GM19463 (cell line): ENCODE results near the gene AMBRA1.

Source experiments
- ATAC-seq: cut with Tn5 transposase; IDR thresholded peaks from one replicate; pipeline ENCODE4 v1.9.1; 2021; ENCODE audit warnings: mild to moderate bottlenecking, moderate library complexity; ENCODE audit not compliant: unreplicated experiment

The AMBRA1 gene

DNA sequence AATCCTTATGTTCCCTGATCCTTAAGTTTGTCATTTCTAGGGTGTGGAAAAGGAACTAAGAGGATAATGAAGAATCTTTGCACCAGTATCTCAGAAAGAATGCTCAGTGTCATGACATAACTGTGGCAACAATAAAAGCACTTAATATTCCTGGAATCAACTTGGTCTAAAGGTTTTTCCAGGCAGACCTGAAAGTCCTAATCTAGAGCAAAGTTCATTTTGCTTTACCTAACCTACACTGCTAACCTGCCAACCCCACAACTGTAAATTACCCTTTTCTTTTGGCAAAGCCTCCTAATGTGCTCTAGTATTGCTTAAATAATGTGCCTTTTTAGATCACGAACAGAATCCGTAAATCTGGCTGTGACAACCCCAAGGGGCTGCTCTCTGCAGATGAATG, 82.5 kb downstream of the AMBRA1 start:
- no peak for ATAC-seq

DNA sequence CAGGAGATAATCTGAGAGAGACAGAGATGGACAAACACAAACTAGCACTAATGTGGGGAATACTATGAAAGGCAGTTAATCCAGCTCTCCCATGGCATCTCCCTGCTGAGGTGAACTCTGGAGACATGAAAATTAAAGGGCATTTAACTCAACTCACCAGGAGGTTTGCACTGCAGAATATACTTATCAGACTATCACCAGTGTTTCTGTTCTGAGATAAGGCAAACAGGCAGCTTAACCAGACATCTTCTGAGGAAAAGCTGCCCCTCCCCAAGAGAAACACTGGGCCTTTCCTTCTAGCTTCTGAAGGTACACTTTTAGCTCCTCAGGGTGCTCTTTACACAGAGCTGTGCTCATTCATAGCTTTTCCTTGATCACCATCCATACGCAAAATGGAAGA, 85.5 kb downstream of the AMBRA1 start:
- no peak for ATAC-seq

DNA sequence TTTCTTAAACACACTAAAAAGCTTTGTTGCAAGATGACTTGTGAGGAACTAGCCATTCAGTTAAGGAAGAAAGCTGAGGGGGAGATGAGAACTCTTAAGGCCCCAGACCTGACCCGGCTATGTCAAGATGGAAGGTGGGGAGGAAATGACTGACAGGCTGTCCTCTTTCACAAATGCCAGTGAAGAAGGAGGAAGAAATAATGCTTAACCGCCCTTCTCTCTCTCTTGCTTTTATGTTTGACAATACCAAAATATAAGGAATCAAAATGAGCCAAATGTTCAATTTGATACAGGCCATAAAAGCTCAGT, 87.4 kb downstream of the AMBRA1 start:
- no peak for ATAC-seq

DNA sequence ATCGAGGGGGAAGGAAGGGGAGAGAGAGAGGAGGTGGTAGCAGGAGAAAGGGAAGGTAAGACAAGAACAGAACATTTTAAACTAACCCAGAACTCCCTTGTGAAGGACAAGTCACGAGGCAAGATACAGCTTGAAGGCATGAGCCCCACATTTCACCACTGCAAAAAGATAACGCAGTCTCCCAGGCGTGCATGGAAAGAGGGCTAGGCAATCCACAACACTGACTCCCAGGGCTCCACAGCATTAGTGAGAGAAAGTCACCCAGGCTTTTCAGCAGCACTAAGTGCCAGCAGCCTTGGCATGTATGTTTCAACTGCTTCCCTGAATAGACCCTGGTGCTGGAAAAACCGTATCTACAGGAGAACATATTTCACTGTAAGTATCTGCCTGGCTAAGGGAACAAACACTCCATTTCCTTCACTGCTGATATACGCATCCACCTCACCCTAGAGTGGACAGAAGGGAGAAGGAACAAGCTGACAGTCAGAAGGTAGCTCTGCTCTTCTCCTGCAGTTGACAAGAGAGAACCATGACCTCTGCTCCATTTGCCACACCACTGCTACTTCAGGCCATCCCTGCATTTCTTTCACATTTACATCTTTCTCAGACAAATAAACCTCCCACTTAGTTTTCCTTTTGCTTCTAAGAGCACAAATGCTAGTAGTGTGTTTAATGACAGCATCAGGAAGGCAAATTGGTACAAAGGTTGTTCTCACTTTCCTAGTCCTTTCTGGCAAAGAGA, 87.9 kb downstream of the AMBRA1 start:
- ATAC-seq: no peak

DNA sequence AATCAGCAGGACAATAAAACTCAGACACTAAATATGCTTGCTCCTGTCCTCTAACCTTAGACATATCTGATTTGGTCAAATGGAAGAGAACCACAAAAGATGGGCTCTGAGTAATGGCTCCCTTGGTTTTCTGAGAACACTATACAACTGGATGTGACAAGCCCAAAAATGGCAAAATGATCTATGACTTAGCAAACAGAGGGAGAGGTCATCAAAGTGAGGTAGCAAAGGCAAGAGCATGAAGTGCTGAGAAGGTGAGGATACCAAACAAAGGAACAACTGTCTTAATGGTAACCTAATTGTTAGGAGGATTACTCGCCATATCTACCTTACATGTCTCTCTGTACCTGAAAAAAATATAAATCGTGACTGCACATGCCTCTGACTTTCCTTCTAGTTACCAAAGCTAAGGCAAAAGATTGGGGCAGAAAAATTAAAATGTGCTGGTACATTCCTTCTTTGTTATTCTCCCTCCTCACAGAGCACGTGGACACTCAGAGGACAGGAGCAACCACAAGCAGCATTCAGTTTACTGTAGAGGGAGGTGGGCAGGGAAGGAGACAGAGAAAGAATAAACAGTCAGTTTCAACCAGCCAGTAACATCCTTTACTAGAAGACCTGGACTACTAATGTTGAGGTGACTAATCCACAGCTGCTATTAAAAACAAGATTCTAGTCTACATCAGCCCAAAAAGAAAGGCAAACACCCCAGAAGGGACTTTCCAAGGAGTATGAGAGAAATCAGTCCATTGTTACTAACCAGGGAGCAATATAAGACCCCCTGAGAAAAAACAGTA, 88.8 kb downstream of the AMBRA1 start:
- ATAC-seq: peak; percentile 79

DNA sequence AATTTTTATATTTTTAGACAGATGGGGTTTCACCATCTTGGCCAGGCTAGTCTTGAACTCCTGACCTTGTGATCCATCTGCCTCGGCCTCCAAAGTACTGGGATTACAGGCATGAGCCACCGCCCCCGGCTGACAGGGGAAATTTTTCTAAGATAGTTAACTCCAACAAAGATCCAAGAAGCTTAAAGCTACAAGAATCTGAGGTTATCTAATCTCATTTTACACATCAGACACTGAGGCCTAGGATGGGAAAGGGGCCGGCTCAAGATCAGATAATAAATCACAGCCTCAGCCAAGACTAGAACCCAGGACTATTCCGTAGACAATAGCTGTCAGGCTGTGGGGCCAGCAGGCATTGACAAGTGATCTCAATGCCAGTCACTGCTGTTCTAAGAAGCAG, 94.0 kb downstream of the AMBRA1 start:
- no peak for ATAC-seq

DNA sequence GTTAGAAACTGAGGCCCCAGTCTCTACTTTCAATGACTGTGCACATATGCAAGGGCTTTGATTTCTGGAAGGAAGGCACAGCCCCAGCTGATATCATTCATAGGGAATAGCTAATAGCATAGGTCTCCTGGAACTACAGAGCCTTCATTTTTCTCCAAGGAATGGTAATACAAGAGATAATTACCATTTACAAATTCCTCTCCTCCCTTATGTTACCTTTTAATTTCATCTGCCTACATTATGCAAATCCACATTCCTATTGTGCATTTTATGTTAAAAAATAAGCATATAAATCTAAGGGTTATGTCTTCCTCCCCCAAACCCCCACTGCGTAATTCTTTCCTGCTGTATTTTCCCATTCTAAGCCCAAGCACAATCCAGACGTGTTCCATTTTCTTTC, 94.9 kb downstream of the AMBRA1 start:
- ATAC-seq: no peak

DNA sequence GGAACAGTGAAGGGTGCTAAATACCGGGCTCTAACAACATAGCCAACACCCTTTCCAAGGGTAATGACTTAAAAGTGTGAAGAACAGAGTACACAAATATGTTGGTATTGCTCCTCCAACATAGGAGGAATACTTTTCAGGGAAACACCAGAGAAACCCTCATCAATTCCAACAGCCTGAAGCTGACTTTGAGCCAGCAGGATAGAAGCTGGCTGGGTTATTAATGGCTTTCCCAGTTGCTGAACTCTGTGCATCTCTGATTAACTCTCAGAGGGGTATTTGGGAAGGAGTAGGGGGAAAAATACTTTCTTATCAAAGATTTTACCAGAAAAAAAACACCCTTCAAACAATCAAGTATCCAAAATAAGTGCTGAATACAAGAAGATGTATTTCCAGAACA, 95.6 kb downstream of the AMBRA1 start:
- ATAC-seq: no peak

DNA sequence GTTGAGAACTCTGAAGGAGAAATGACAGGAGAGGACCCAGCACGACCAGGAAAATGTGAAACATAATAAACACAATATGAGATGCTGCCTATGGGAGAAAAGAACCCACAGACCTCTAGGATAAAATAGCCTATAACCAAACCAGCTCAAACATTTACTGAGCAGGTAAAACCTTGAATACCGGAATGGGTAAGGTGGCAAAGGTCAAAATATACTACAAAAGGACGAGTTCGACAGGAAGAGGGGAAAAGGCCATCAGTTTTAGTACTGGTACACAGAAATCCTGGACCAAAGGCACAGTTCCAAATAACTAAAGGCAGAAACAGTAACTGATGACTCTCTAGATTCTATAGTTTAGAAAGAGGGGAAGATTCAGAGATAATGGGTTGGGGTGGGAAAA, 96.3 kb downstream of the AMBRA1 start:
- no peak for ATAC-seq

DNA sequence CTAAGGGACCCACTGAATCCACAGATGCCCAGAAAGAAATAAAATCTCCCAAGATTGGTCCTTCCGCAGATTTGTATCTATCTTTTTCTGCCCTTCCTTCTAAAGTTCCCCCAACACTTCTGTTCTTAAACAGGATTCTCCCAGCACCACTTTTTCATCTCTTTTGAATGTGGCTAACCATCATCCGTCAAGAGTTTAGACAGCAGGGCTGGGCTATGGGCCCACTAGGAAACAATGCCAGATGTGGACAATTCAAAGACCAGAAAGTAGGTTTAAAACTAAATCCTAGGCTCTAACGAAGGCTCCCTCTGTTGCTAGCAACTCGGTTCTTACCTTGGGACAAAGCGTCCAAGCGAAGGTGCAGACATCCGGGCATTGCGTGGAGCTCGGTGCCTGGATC, 100.0 kb downstream of the AMBRA1 start:
- no peak for ATAC-seq

DNA sequence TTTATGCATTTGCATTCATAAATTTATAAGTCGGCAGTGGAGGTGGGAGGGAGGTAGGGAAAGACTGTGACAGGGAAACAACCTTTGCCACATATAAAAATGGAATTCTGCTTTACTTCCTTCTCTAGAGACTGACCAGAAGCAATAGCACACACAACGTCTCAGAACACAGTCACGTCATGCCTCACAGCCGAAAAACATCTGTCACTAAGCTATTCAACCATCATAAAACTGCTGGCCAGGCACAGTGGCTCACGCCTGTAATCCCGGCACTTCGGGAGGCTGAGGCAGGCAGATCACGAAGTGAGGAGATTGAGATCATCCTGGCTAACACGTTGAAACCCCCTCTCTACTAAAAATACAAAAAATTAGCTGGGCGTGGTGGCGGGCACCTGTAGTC, 101.3 kb downstream of the AMBRA1 start:
- ATAC-seq: no peak

DNA sequence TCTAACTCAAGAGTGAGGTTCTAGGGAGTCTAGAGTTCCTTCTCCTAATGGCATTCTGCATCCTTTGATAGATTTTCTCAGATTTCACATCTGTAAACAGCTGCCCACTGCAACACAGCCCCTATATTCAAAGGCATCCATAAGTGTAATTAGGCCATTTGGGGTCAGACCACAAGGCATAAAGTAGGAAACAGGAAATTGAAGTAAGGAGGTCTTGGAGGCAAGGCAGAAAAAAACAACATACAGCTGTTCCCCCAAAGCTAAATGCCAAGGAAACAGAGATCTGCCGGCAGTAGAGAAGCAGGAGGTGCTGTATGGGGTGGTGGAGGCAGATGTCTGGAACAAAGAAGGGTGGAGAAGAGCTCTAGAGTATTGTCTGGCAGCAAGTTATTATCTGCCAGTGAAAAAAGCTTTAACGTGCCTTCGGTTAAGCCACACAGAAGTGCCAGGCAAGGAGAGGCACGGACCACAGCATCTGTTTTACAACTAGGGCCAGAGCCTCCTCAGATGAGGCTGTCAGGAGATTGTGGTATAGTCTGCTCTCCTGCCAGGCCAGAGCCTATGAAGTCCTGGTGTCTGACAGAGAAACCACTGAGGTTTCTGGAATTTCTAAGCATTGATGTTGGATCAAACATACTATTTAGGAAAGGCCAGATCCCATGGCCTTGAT, 102.0 kb downstream of the AMBRA1 start:
- no peak for ATAC-seq

DNA sequence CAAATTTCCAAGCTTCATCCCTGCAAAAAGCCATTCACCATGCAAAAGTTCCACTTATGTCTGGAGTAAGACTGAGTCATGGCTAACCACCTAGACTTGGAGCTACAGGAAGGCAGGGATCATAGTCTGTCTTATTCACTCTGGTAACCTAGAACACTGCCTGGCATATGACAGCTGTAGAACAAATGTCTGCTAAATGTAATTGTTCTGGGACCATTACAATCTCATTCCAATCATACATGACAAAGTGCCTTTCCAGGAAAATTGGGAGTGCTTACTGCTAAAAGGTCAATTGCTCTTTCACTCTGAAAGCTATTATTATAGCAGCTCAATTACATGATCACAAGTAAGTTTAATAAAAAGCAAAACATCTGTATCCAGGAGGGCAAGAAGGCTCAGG, 103.2 kb downstream of the AMBRA1 start:
- ATAC-seq: no peak

DNA sequence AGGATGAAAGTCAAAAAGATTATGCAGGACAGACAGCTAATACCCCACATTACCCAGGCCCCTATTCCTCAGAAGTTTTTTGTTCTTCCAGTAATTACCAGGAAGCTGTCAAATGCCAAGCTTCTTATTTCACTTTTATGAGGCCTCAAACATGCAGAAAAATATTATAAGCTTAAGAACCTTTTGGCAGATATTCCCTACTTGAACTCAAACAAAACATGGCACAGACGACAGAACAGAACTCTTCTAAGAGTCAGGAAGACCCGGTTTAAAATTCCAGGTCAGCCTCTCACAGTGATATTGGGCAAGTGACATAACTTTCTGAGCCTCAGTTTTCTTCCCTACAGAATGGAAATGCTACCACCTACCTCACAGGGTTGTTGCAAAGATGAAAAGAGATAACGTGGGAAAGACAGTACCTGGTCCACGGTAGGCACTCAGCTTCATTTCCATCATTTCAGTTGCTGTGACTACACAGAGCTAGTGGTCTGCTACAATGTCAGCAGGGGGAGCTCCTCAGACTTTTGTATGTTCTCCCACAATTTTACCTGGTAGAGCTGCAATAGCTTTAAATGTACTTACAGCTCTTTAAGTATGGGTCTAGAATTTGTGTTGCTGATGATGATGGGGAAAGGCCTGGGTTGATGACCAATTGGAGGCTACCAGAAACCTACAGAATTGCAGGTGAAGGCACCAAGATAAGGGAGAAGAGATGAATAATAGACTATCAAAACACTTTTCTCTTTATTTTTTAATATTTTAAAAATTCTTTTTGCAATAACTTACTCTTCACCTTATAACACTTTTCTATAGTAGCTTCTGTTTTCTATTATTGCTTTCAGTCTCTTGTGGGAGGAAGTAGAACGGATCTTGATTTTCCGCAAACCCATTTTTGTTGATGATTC, 103.9 kb downstream of the AMBRA1 start:
- no peak for ATAC-seq

DNA sequence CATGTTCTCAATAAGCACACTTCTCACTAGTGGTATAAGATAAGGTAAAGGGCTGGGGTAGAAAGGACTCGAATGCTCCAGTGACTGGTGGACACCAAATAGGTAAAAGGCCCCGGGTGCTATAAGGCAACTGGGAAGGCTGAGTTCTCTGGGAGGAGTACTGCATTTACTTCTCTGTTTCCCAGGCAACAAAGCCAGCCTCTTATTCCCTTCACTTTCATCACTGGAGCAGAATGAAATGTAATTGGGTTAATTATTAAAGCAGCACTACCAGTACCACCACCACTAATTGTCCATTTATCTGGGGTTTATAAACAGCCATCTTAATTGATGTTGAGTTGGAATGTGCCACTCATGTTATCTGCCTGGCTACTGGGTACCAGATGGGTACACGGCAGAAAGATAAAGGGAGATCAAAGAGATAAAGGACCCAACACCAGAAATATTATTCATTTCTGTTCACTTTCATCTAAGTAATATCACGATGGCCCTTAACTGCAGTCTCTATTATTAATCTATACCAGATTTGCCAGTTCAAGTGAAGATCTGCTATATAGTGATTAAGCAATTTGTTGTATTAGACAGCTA, 107.9 kb downstream of the AMBRA1 start:
- ATAC-seq: no peak

DNA sequence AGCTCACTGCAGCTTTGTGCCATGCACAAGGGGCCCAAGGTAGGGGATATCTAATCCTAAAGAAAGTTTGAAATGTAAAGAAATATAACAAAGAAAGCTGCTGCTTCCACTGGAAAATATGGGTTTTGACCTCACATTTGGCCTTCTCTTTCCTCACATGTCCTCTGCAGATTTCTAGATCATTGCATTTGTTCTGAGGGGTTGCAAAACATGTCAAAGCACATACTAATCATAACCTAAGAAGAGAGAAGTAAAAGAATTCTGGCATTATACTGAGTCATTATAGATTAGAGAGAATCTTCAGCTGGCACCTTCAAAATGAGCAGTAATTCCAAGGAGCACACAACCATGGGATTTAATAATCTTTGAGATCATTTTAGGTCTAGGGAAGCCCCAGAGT, 109.7 kb downstream of the AMBRA1 start:
- no peak for ATAC-seq

DNA sequence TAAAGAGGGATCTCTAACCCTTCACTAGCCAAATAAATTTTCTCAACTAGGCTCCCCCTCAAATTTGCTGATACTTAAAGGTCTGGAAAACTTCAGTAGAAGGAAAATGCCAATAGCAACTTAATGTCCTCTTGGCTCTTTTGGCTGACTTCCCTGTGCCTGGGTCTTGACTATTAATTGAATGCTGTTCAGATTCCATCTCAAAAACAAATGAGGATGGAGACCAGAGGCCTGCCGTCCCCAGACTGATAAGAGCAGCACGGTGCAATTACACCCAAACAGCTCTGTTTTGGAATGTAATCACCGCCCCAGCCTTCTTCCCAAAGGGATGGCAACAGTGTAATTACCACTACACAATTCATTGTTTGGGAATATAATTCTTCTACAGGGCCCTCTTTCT, 112.9 kb downstream of the AMBRA1 start:
- no peak for ATAC-seq

DNA sequence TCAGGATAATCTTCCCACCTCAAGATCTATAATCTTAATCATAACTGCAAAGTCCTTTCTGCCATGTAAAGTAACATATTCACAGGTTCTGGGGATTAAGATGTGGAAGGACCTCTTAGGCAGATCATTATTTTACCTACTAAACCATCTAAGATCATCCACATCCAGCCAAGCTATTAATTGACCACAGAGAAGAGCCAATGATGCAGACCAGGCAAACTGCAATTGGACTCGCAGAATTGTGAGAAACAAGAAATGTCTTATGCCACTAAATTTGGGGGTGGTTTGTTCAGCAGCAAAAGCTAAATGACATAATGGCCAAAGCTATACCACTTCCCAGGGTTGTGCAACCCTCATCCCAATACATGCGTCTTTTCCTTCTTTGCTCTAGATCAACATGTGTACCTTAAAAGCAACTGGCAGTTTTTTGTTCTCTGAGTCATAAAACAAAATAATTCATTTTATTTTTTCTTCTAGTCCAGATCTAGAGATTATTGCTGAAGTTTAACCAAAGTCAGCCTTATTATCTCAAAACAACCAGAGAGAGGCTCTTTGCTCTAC, 113.6 kb downstream of the AMBRA1 start:
- ATAC-seq: no peak

DNA sequence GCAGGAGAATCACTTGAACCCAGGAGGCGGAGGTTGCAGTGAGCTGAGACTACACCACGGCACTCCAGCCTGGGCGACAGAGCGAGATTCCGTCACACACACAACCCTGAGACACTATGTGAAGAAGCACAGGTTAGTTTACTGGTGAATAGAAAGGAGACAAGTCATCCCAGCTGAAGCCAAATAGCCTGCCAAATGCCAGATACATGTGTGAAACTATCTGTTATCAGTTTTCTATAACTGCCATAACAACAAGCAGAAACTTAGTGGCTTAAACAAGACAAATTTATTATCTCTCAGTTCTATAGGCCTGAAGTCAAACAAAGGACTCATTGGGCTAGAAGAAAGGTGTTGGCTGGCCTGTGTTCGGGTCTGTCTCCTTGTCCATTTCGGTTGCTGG, 114.2 kb downstream of the AMBRA1 start:
- ATAC-seq: no peak

DNA sequence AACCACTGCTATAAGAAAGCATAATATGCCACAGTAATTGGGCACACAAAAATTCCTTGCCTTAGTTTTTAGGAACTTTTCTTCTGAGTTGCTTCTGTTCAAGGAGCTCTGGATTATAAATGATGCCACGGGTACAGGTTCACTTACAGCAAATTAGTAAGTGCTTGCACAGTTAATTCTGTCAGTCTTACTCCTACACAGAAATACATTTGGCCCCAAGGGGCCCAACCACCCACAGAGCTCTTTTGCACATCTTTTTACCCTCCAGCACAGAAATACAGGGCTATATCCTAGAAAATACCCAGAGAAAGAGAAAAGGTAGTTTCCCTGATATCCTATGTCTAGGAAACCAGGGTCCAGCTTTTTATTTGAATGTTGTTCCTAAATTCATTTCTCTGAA, 115.6 kb downstream of the AMBRA1 start:
- ATAC-seq: no peak
